HepG2 (cell line): ENCODE data around the gene VCL.

Source experiments
- SRSF1 ChIP-seq: fragments of 200-400 bp; formaldehyde crosslinking; optimal IDR thresholded peaks from 2 replicates; pipeline ENCODE3; 2017; ENCODE audit warnings: mild to moderate bottlenecking, low read depth, low read length, moderate library complexity
- USF2 ChIP-seq, 2 experiments: sonication (generic) in 1 of 2; formaldehyde crosslinking in 1 of 2; IDR thresholded peaks; 2 replicates each; pipeline versions ENCODE4 v1.5.1 to v1.6.1; 2011 to 2020; ENCODE audit warnings: borderline replicate concordance in 1 of 2, low read depth in 1 of 2, low read length in 1 of 2, mild to moderate bottlenecking in 1 of 2, missing genetic modification reagents in 1 of 2, moderate library complexity in 1 of 2
- TF ChIP-seq, protein P1 (sequence below): sonication (generic); formaldehyde crosslinking; IDR thresholded peaks from 2 replicates; pipeline ENCODE4 v1.5.0; 2020; ENCODE audit warnings: mild to moderate bottlenecking, missing genetic modification reagents, moderate library complexity

GRCh38 chr10:73989594-73990150, 8.2 kb upstream of the VCL start:
- TF ChIP-seq SRSF1 (no peak), USF2 (IDR thresholded peaks at IDR 0.05; ENCODE audit: low read depth, low read length) (no peak), USF2 (CRISPR knock-in tag; IDR thresholded peaks at IDR 0.05; ENCODE audit: borderline replicate concordance) (no peak)
- TF ChIP-seq, protein P1, sequence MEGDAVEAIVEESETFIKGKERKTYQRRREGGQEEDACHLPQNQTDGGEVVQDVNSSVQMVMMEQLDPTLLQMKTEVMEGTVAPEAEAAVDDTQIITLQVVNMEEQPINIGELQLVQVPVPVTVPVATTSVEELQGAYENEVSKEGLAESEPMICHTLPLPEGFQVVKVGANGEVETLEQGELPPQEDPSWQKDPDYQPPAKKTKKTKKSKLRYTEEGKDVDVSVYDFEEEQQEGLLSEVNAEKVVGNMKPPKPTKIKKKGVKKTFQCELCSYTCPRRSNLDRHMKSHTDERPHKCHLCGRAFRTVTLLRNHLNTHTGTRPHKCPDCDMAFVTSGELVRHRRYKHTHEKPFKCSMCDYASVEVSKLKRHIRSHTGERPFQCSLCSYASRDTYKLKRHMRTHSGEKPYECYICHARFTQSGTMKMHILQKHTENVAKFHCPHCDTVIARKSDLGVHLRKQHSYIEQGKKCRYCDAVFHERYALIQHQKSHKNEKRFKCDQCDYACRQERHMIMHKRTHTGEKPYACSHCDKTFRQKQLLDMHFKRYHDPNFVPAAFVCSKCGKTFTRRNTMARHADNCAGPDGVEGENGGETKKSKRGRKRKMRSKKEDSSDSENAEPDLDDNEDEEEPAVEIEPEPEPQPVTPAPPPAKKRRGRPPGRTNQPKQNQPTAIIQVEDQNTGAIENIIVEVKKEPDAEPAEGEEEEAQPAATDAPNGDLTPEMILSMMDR (CRISPR knock-in tag): no peak
